Natural killer cell (primary cell): ENCODE results near the gene DUSP2. TPM values are rescaled to one million over a fixed set of nuclear protein-coding genes. Genes with fewer than 3 reads are reported as not detected.

Source experiments
- ATAC-seq, 3 donors: fragments of 150-1000 bp in 2 of 3; fragments of 200-7000 bp in 1 of 3; cut with Tn5 transposase; 1 replicate in 1 of 3; 2 replicates in 2 of 3; pipeline ENCODE4 v1.10.0; 2021; ENCODE audit warnings: mild to moderate bottlenecking in 2 of 3, moderate library complexity in 2 of 3
- DNase-seq, 2 donors: peaks; one replicate each; pipeline versions ENCODE4 v3.0.0 to v3.0.0-alpha.2; 2013 to 2021; ENCODE audit warnings: mixed read lengths in 1 of 2
- H3K27ac ChIP-seq: one replicate; pipeline ENCODE4 v1.5.1; 2013; ENCODE audit warnings: mild to moderate bottlenecking, low read length
- H3K27me3 ChIP-seq: one replicate; pipeline ENCODE4 v1.6.1; 2013; ENCODE audit warnings: low read length; ENCODE audit not compliant: control insufficient read depth, insufficient read depth
- H3K36me3 ChIP-seq: one replicate; pipeline ENCODE4 v1.6.1; 2013; ENCODE audit warnings: low read length; ENCODE audit not compliant: control insufficient read depth, insufficient read depth
- H3K4me1 ChIP-seq: one replicate; pipeline ENCODE4 v1.6.1; 2013; ENCODE audit warnings: low read length; ENCODE audit not compliant: control insufficient read depth, insufficient read depth
- H3K4me3 ChIP-seq: one replicate; pipeline ENCODE4 v1.5.1; 2013; ENCODE audit warnings: low read length
- H3K9me3 ChIP-seq: one replicate; pipeline ENCODE4 v1.6.1; 2013; ENCODE audit warnings: low read length; ENCODE audit not compliant: control insufficient read depth, insufficient read depth
- H3K27ac Mint-ChIP-seq, 2 donors: one replicate each; pipeline ENCODE4 v1.8.0; 2022; ENCODE audit warnings: mild to moderate bottlenecking in 2 of 2, mixed read lengths in 2 of 2, moderate library complexity in 1 of 2
- H3K27me3 Mint-ChIP-seq, 2 donors: one replicate each; pipeline ENCODE4 v1.8.0; 2022; ENCODE audit warnings: low read depth in 2 of 2, mixed read lengths in 2 of 2
- H3K36me3 Mint-ChIP-seq: one replicate; pipeline ENCODE4 v1.8.0; 2022; ENCODE audit warnings: mixed read lengths
- H3K4me1 Mint-ChIP-seq, 2 donors: one replicate each; pipeline ENCODE4 v1.8.0; 2022; ENCODE audit warnings: mixed read lengths in 2 of 2
- H3K4me3 Mint-ChIP-seq: one replicate; pipeline ENCODE4 v1.8.0; 2022; ENCODE audit warnings: mild to moderate bottlenecking, moderate library complexity, mixed read lengths
- H3K9me3 Mint-ChIP-seq, 2 donors: one replicate each; pipeline ENCODE4 v1.8.0; 2022; ENCODE audit warnings: mixed read lengths in 2 of 2
- whole genome bisulfite sequencing: methylation state at CpG from one replicate; pipeline ENCODE4 v1.1.7; 2013; ENCODE audit warnings: missing lambda C conversion rate; ENCODE audit not compliant: insufficient coverage; 5-methylcytosine and 5-hydroxymethylcytosine counted together
- intact Hi-C: fragments of 100-400 bp; cut with micrococcal nuclease; formaldehyde crosslinking; loops from one replicate; pipeline ENCODE4 v1.14.2; 2022
- total RNA-seq, 4 donors: library from RNA; stranded (reverse); fragments of 120-200 nt in 1 of 4; gene quantifications; one replicate each; pipeline versions ENCODE4 v1.2.3 to v1.2.4, GENCODE V29; 2013 to 2022
- TF ChIP-seq, protein P1 (sequence below): fragments of 200-600 bp; IDR thresholded peaks from one replicate; pipeline ENCODE4 v1.8.0; 2022; ENCODE audit warnings: antibody characterized with exemption

Gene DUSP2
- total RNA-seq, 3 donors from 2014 or later (not counting 1 experiment from before 2014, with no cell fraction given) = 300 to 564 (median 432) TPM

DNA sequence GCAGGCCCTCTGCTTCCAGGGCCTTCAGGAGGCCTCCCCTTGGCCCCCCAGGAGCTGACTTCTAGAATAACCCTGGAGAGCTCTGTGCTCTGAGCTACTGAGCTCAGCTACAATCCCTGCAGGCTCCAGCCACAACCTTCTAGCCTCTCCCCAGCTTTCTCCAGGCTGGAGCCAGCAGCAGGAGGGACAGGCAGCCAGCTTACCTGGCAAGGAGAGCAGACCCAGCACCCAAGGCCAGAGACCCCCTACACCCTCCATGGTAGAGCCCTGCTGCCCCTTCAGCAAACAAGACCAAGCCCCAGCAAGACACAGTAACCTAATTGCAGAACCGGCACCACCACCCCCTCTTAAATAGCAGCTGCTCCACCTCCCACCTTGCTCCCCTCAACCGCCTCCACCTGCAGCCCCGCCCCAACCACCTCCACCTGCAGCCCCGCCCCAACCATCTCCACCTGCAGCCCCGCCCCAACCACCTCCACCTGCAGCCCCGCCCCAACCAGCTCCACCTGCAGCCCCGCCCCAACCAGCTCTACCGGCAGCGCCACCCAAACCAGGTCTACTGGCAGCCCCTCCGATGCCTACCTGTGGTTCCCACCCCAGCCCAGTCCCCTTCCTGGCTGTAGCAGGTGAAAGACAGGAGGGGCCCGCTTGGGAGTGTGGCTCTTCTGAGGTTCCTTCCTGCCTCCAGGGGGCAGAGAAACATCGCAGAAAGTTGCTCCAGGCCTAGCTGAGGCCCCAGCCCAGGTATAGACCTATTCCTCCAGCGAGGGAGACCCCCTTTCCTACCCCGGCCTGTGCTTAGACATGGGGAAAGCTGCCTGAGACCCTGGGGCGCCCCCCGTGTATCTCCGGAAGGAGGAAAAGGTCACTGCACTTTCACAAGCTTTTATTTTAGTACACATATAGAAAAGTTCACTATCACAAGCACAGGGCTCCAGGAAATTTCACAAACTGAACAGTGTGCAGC lies 6.8 kb downstream of the DUSP2 start, which contains the start of gene ASTL:
Gene ASTL (minus strand): TSS at position 324 of the 967 bp plus-strand sequence. CDS start 66 bp downstream, at position 258.
- Histone ChIP-seq H3K4me3 (no peak within 1 kb of the TSS), H3K27ac (no peak within 1 kb of the TSS), H3K4me1 (peaks cover 48% of the 10 kb centered on the region), H3K27me3 (no peaks in the 10 kb centered on the region), H3K36me3 (peaks cover 17% of the 10 kb centered on the region), H3K9me3 (no peaks in the 10 kb centered on the region)
- peaks cover 12 to 43% of the 10 kb centered on the region in 2 donors for H3K4me1 Mint-ChIP-seq
- peak within 1 kb of the TSS; percentile 49 for H3K4me3 Mint-ChIP-seq
- peak; percentile 38 to 61 (median 55) for ATAC-seq
- H3K27ac Mint-ChIP-seq = peak within 1 kb of the TSS; percentile 61 to 82
- intact Hi-C loops = loop anchor here (1.0 kb wide), 1 partner anchor 36 kb away; no protein-coding TSS in a partner anchor
- WGBS = 22% methylated on average over 16 of the region's 17 CpGs
- no peaks in the 10 kb centered on the region for H3K27me3 Mint-ChIP-seq
- no peaks in the 10 kb centered on the region for H3K36me3 Mint-ChIP-seq
- no peaks in the 10 kb centered on the region for H3K9me3 Mint-ChIP-seq
- DNase-seq = peak in 1 of 2 donors; percentile 86
- TF ChIP-seq, protein P1, sequence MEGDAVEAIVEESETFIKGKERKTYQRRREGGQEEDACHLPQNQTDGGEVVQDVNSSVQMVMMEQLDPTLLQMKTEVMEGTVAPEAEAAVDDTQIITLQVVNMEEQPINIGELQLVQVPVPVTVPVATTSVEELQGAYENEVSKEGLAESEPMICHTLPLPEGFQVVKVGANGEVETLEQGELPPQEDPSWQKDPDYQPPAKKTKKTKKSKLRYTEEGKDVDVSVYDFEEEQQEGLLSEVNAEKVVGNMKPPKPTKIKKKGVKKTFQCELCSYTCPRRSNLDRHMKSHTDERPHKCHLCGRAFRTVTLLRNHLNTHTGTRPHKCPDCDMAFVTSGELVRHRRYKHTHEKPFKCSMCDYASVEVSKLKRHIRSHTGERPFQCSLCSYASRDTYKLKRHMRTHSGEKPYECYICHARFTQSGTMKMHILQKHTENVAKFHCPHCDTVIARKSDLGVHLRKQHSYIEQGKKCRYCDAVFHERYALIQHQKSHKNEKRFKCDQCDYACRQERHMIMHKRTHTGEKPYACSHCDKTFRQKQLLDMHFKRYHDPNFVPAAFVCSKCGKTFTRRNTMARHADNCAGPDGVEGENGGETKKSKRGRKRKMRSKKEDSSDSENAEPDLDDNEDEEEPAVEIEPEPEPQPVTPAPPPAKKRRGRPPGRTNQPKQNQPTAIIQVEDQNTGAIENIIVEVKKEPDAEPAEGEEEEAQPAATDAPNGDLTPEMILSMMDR = peak; percentile 66

DNA sequence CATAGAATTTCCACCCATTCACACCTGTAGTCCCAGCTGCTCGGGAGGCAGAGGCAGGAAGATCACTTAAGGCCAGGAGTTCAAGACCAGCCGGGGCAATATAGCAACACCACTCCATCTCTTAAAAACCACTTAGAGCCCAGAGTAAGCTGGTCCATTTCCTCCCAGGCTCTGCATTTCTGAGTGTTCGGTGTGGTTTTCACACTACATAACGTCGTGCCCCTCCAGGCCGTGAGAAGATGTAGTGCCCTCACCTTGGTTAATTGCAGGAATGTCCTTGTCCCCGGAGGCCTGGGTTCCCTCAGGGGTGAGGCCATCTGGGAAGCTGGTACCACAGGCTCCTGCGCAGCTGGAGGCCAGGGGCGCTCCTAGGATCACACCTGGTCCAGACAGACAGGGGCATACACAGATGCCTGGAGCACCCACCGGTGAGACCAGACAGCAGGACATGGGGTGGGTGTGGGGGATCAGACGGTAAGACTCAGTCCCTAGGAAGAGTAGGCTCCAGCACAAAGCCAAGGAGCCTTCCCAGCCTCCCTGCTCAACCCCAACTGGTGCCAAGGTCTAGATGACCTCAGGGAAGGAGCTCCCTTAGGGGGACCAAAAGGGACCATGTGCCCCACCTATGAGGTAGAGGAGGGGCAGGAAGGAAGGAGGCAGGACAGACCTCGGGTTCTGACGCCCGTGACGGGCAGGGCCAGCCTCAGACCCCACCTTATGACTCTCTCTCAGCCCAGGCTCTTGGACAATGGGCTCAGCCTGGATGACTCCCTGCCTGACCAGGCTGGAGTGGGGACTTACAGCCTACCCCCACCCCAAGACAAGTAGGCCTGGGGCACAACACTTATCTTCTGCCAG lies 7.7 kb downstream of the DUSP2 start:
- Histone ChIP-seq H3K4me3 (no peak overlapping the region), H3K4me1 (peaks cover 39% of the 10 kb centered on the region), H3K27ac (no peak overlapping the region), H3K9me3 (no peaks in the 10 kb centered on the region), H3K27me3 (no peaks in the 10 kb centered on the region), H3K36me3 (peaks cover 8% of the 10 kb centered on the region)
- 49% methylated on average over 15 of the region's 15 CpGs for WGBS
- Mint-ChIP-seq H3K9me3 (no peaks in the 10 kb centered on the region), H3K27me3 (no peaks in the 10 kb centered on the region), H3K4me1 (peaks cover 7 to 37% of the 10 kb centered on the region in 2 donors), H3K36me3 (no peaks in the 10 kb centered on the region), H3K4me3 (peak overlapping the region; percentile 49), H3K27ac (peak overlapping the region; percentile 61 to 82)
- intact Hi-C loops = loop anchor here (1.0 kb wide), 1 partner anchor 37 kb away; no protein-coding TSS in a partner anchor
- TF ChIP-seq, protein P1 = no peak
- DNase-seq (peak in 1 of 2 donors; percentile 49), ATAC-seq (peak in 2 of 3 donors; percentile 3 to 25)

GRCh38 chr2:96136129-96136720 lies 9.0 kb downstream of the DUSP2 start:
- Histone ChIP-seq H3K36me3 (no peaks in the 10 kb centered on the region), H3K27me3 (no peaks in the 10 kb centered on the region), H3K27ac (no peak overlapping the region), H3K4me3 (no peak overlapping the region), H3K9me3 (no peaks in the 10 kb centered on the region), H3K4me1 (peaks cover 31% of the 10 kb centered on the region)
- Mint-ChIP-seq H3K27me3 (no peaks in the 10 kb centered on the region), H3K36me3 (no peaks in the 10 kb centered on the region), H3K4me1 (peaks cover 0 to 35% of the 10 kb centered on the region in 2 donors), H3K9me3 (no peaks in the 10 kb centered on the region), H3K27ac (peak overlapping the region; percentile 36 to 79), H3K4me3 (no peak overlapping the region)
- no peak for DNase-seq
- intact Hi-C loops = no loop called here
- TF ChIP-seq, protein P1 = no peak
- ATAC-seq = peak in 1 of 3 donors; percentile 1
- 90% methylated on average over 8 of the region's 8 CpGs for WGBS
